Globus pallidus (tissue), 1 donor: ENCODE results near the gene ZNF416.

ENCODE experiments used
- DNase-seq: peaks from one replicate; pipeline ENCODE4 v3.0.0-alpha.2; 2015; ENCODE audit warnings: low spot score

Gene ZNF416

GRCh38 chr19:57559008-57559403 lies 19.7 kb downstream of the ZNF416 start:
- DNase-seq, result no peak

- no peak for DNase-seq
Measured at GRCh38 chr19:57558525-57558924, 20.2 kb downstream of the ZNF416 start.

GRCh38 chr19:57557659-57558058 lies 21.1 kb downstream of the ZNF416 start:
- no peak for DNase-seq

- DNase-seq, result no peak
Measured at GRCh38 chr19:57552432-57552831, 26.3 kb downstream of the ZNF416 start.

GRCh38 chr19:57546513-57546912 lies 32.2 kb downstream of the ZNF416 start:
- DNase-seq, result no peak

GRCh38 chr19:57537953-57538547 lies 40.7 kb downstream of the ZNF416 start:
- no peak for DNase-seq

GRCh38 chr19:57527136-57527881 lies 51.4 kb downstream of the ZNF416 start, which contains the start of gene ZNF549:
TSS of gene ZNF549 (plus strand) at chr19:57527356. CDS start at chr19:57527574, 218 bp downstream.
- DNase-seq, result peak; percentile 69
